ENCODE data around the gene SYPL2. TPM values are rescaled to one million over a fixed set of nuclear protein-coding genes. Genes with fewer than 3 reads are reported as not detected.

SYPL2 gene
- total and polyA plus RNA-seq, 2 donors (not counting 3 experiments of a cell fraction or from before 2014, with no cell fraction given), result not detected

GRCh38 chr1:109479311-109479710 is 13.0 kb downstream of the SYPL2 start:
- H3K9me1 ChIP-seq (replicated peaks; ENCODE audit: control insufficient read depth, extremely low read depth, insufficient read depth, low read length), result no peaks in the 10 kb centered on the region
- H3K4me2 ChIP-seq (ENCODE audit: insufficient read depth, low read length), result no peak overlapping the region
- dilution Hi-C loops (cut with MboI; ENCODE audit: extremely low pct_ligation_motif_present, low sequenced_read_pairs) (no loop called here), intact Hi-C loops (cut with micrococcal nuclease) (no loop called here)
- peaks cover 8% of the 10 kb centered on the region for H3K4me1 ChIP-seq (ENCODE audit: control insufficient read depth, extremely low read depth, insufficient read depth, low read length)
- no peak overlapping the region for H3K9ac ChIP-seq (replicated peaks; ENCODE audit: extremely low read depth, insufficient read depth, low read length)
- TF ChIP-seq POLR2A (IDR thresholded peaks at IDR 0.05; ENCODE audit: low read depth, low read length) (no peak), JUN (IDR thresholded peaks at IDR 0.05; ENCODE audit: borderline replicate concordance, insufficient read depth, insufficient read length, low read depth) (no peak), GATA2 (IDR thresholded peaks at IDR 0.05; ENCODE audit: insufficient read depth, insufficient read length, low read depth, low read length) (no peak), EZH2 (IDR thresholded peaks at IDR 0.05; ENCODE audit: borderline replicate concordance, low read depth, low read length, severe bottlenecking) (no peak), MYC (IDR thresholded peaks at IDR 0.05; ENCODE audit: low read depth, low read length) (no peak), MAX (IDR thresholded peaks at IDR 0.05; ENCODE audit: insufficient read depth, insufficient read length) (no peak)
- POLR2A ChIA-PET, result no interaction called here
- no peak overlapping the region for H3K27ac ChIP-seq (ENCODE audit: insufficient read depth, low read depth, low read length)
- no peaks in the 10 kb centered on the region for H3K36me3 ChIP-seq (ENCODE audit: control insufficient read depth in 2 of 2, extremely low read depth in 1 of 2, insufficient read depth in 2 of 2, low read length in 2 of 2)
- CTCF ChIA-PET, result no interaction called here
- FAIRE-seq (no peak), DNase-seq (ENCODE audit: low read depth, low spot score) (no peak)
- no peaks in the 10 kb centered on the region for H3K9me3 ChIP-seq (replicated peaks; ENCODE audit: control insufficient read depth, insufficient read depth, low read length)
- H2AFZ ChIP-seq (ENCODE audit: low read depth, low read length), result no peak overlapping the region
- no peak overlapping the region for H3K4me3 ChIP-seq (replicated peaks in 1 of 3; ENCODE audit: insufficient read depth in 1 of 3, low read depth in 1 of 3, low read length in 3 of 3)
- H3K27me3 ChIP-seq (ENCODE audit: control insufficient read depth in 2 of 2, insufficient read depth in 2 of 2, low read length in 2 of 2), result peaks cover 32% of the 10 kb centered on the region in 2 experiments
- BruUV-seq (replicated peaks), result no TSS peak
- H4K20me1 ChIP-seq (replicated peaks; ENCODE audit: control insufficient read depth, extremely low read depth, insufficient read depth, low read length), result no peaks in the 10 kb centered on the region
- no peaks in the 10 kb centered on the region for H3K79me2 ChIP-seq (ENCODE audit: control insufficient read depth, insufficient read depth, low read length)

GRCh38 chr1:109479901-109480300 is 13.6 kb downstream of the SYPL2 start:
- CTCF ChIA-PET, result no interaction called here

More at GRCh38 chr1:109479901-109480300, 13.6 kb downstream of the SYPL2 start:
- FAIRE-seq (no peak), DNase-seq (ENCODE audit: low read depth, low spot score) (no peak)
- no TSS peak for BruUV-seq (replicated peaks)
- POLR2A ChIA-PET, result no interaction called here
- H4K20me1 ChIP-seq (replicated peaks; ENCODE audit: control insufficient read depth, extremely low read depth, insufficient read depth, low read length), result no peaks in the 10 kb centered on the region
- no peaks in the 10 kb centered on the region for H3K79me2 ChIP-seq (ENCODE audit: control insufficient read depth, insufficient read depth, low read length)
- peaks cover 28 to 32% of the 10 kb centered on the region in 2 experiments for H3K27me3 ChIP-seq (ENCODE audit: control insufficient read depth in 2 of 2, insufficient read depth in 2 of 2, low read length in 2 of 2)
- no peak overlapping the region for H3K4me2 ChIP-seq (ENCODE audit: insufficient read depth, low read length)
- no peaks in the 10 kb centered on the region for H3K9me1 ChIP-seq (replicated peaks; ENCODE audit: control insufficient read depth, extremely low read depth, insufficient read depth, low read length)
- no peak overlapping the region for H3K4me3 ChIP-seq (replicated peaks in 1 of 3; ENCODE audit: insufficient read depth in 1 of 3, low read depth in 1 of 3, low read length in 3 of 3)
- H3K36me3 ChIP-seq (ENCODE audit: control insufficient read depth in 2 of 2, extremely low read depth in 1 of 2, insufficient read depth in 2 of 2, low read length in 2 of 2), result no peaks in the 10 kb centered on the region
- TF ChIP-seq FOS (IDR thresholded peaks at IDR 0.05; ENCODE audit: borderline replicate concordance, insufficient read depth, low read length), result no peak
- no peak for TF ChIP-seq CTCF (IDR thresholded peaks at IDR 0.05; ENCODE audit: extremely low read depth in 1 of 2, insufficient read depth in 1 of 2, low read depth in 1 of 2, low read length in 2 of 2)
- TF ChIP-seq POLR2AphosphoS5 (IDR thresholded peaks at IDR 0.05; ENCODE audit: insufficient read depth, low read depth, low read length), result no peak
- TF ChIP-seq MYC (IDR thresholded peaks at IDR 0.05; ENCODE audit: low read depth, low read length), result no peak
- TF ChIP-seq POLR2A (IDR thresholded peaks at IDR 0.05; ENCODE audit: low read depth, low read length), result no peak
- no peak for TF ChIP-seq GATA2 (IDR thresholded peaks at IDR 0.05; ENCODE audit: insufficient read depth, insufficient read length, low read depth, low read length)
- no peak for TF ChIP-seq MAX (IDR thresholded peaks at IDR 0.05; ENCODE audit: insufficient read depth, insufficient read length)
- TF ChIP-seq EZH2 (IDR thresholded peaks at IDR 0.05; ENCODE audit: borderline replicate concordance, low read depth, low read length, severe bottlenecking), result no peak
- TF ChIP-seq JUN (IDR thresholded peaks at IDR 0.05; ENCODE audit: borderline replicate concordance, insufficient read depth, insufficient read length, low read depth), result no peak
- intact Hi-C loops (cut with micrococcal nuclease) (loop anchor here (10.0 kb wide), 3 partner anchors 135 to 285 kb away; partner anchors contain the start of genes AMPD2, EPS8L3 and GNAT2), dilution Hi-C loops (cut with MboI; ENCODE audit: extremely low pct_ligation_motif_present, low sequenced_read_pairs) (no loop called here)
- no peak overlapping the region for H3K9ac ChIP-seq (replicated peaks; ENCODE audit: extremely low read depth, insufficient read depth, low read length)
- H2AFZ ChIP-seq (ENCODE audit: low read depth, low read length), result no peak overlapping the region
- H3K27ac ChIP-seq (ENCODE audit: insufficient read depth, low read depth, low read length), result no peak overlapping the region
- H3K4me1 ChIP-seq (ENCODE audit: control insufficient read depth, extremely low read depth, insufficient read depth, low read length), result peaks cover 14% of the 10 kb centered on the region
- no peaks in the 10 kb centered on the region for H3K9me3 ChIP-seq (replicated peaks; ENCODE audit: control insufficient read depth, insufficient read depth, low read length)
